COLO668 (cell line): ENCODE data around the gene LRRC23.
A peak's percentile ranks its signal among the peaks of the same experiment; 100 is the strongest.
"Not testable (repeated sequence)": the region's sequence is repeated elsewhere in the genome, so short reads cannot be mapped to it uniquely, and the experiment has no call there.

Source experiments
- DNase-seq: peaks from one replicate; lab custom pipeline; 2025; ENCODE audit not compliant: unreplicated experiment; lab: John Stamatoyannopoulos, UW

LRRC23 gene

GRCh38 chr12:6904280-6905276, at the start of gene LRRC23:
LRRC23 (plus strand) TSS chr12:6904822; CDS start chr12:6905634, 812 bp downstream.
- peak; percentile 94 for DNase-seq

GRCh38 chr12:6855322-6855721, 49.3 kb upstream of the LRRC23 start:
- DNase-seq: no peak

- no peak for DNase-seq
Observed at GRCh38 chr12:6858799-6859198, 45.8 kb upstream of the LRRC23 start.

GRCh38 chr12:6860116-6860515, 44.5 kb upstream of the LRRC23 start:
- DNase-seq: no peak

- DNase-seq: no peak
Observed at GRCh38 chr12:6860942-6861341, 43.7 kb upstream of the LRRC23 start.

GRCh38 chr12:6861391-6861790, 43.2 kb upstream of the LRRC23 start:
- no peak for DNase-seq

GRCh38 chr12:6863033-6863432, 41.6 kb upstream of the LRRC23 start:
- no peak for DNase-seq

GRCh38 chr12:6863586-6864321, 40.9 kb upstream of the LRRC23 start:
- DNase-seq: no peak

GRCh38 chr12:6865307-6865706, 39.3 kb upstream of the LRRC23 start:
- not testable (repeated sequence) for DNase-seq

- DNase-seq: no peak
Observed at GRCh38 chr12:6866163-6866919, 38.3 kb upstream of the LRRC23 start.

GRCh38 chr12:6866920-6867412, 37.7 kb upstream of the LRRC23 start:
- DNase-seq: no peak

GRCh38 chr12:6867413-6868210, 37.0 kb upstream of the LRRC23 start, which contains the start of gene TPI1:
TPI1 (plus strand) TSS chr12:6867531; CDS start chr12:6867567, 36 bp downstream.
- DNase-seq: peak; percentile 72

GRCh38 chr12:6868211-6869048, 36.2 kb upstream of the LRRC23 start:
- DNase-seq: no peak

- peak; percentile 74 for DNase-seq
Observed at GRCh38 chr12:6869049-6870021, 35.3 kb upstream of the LRRC23 start.

GRCh38 chr12:6870304-6870703, 34.3 kb upstream of the LRRC23 start:
- DNase-seq: not testable (repeated sequence)

- DNase-seq: peak; percentile 15
Observed at GRCh38 chr12:6871052-6871957, 33.3 kb upstream of the LRRC23 start.
